H1 (cell line): ENCODE data around the gene RNASE7. TPM values are rescaled to one million over a fixed set of nuclear protein-coding genes. Genes with fewer than 3 reads are reported as not detected.

Experiments
- CTCF ChIA-PET: fragments of 300-600 bp; sonication (Branson Sonifier 250); formaldehyde crosslinking; loops from one replicate; lab custom pipeline; 2021; ENCODE audit not compliant: partially characterized antibody; lab: Charles Lee
- POLR2A ChIA-PET: fragments of 300-600 bp; sonication (Branson Sonifier 250); formaldehyde crosslinking; loops from one replicate; lab custom pipeline; 2021; ENCODE audit warnings: inconsistent platforms; ENCODE audit not compliant: partially characterized antibody; lab: Charles Lee
- DNase-seq, 2 experiments: peaks; one replicate each; pipeline versions ENCODE4 v3.0.0 to v3.0.0-alpha.2; 2010 to 2022; ENCODE audit warnings: low spot score in 2 of 2, low read depth in 1 of 2, mixed read lengths in 1 of 2
- FAIRE-seq: peaks from 2 replicates; lab custom pipeline; 2011; peaks lifted over from hg19 to GRCh38; lab: Jason Lieb, UNC
- H2AFZ ChIP-seq: 2 replicates; pipeline ENCODE4 v1.8.1; 2012; ENCODE audit warnings: low read length, inconsistent platforms
- H2AK5ac ChIP-seq: 2 replicates; pipeline ENCODE4 v1.6.1; 2013; ENCODE audit warnings: low read depth, low read length
- H2BK120ac ChIP-seq: replicated peaks from 2 replicates; pipeline ENCODE3; 2013; ENCODE audit warnings: low read depth, low read length, inconsistent platforms
- H2BK12ac ChIP-seq: 2 replicates; pipeline ENCODE4 v1.6.1; 2013; ENCODE audit warnings: low read depth, low read length
- H2BK15ac ChIP-seq: 2 replicates; pipeline ENCODE4 v1.6.1; 2013; ENCODE audit warnings: low read length
- H2BK20ac ChIP-seq: 2 replicates; pipeline ENCODE4 v1.6.1; 2013; ENCODE audit warnings: low read length
- H2BK5ac ChIP-seq: 2 replicates; pipeline ENCODE4 v1.6.1; 2013; ENCODE audit warnings: low read depth, low read length
- H3K14ac ChIP-seq: 2 replicates; pipeline ENCODE4 v1.6.1; 2013; ENCODE audit warnings: inconsistent platforms; ENCODE audit not compliant: insufficient read length
- H3K18ac ChIP-seq: 2 replicates; pipeline ENCODE4 v1.6.1; 2013; ENCODE audit warnings: low read length; ENCODE audit errors: extremely low read depth
- H3K23ac ChIP-seq: 2 replicates; pipeline ENCODE4 v1.6.1; 2013; ENCODE audit warnings: inconsistent platforms; ENCODE audit not compliant: insufficient read length
- H3K23me2 ChIP-seq: 2 replicates; pipeline ENCODE4 v1.6.1; 2013; ENCODE audit warnings: low read depth, low read length
- H3K27ac ChIP-seq: 2 replicates; pipeline ENCODE4 v1.6.1; 2011; ENCODE audit warnings: low read depth, low read length, inconsistent platforms
- H3K27me3 ChIP-seq, 4 experiments: replicated peaks in 1 of 4; 1 replicate in 1 of 4; 2 replicates in 3 of 4; pipeline versions ENCODE4 v1.6.1 to v1.8.1; 2011 to 2013; ENCODE audit warnings: low read length in 3 of 4, mild to moderate bottlenecking in 3 of 4, inconsistent platforms in 2 of 4, mixed read lengths in 2 of 4, moderate library complexity in 1 of 4; ENCODE audit not compliant: control insufficient read depth in 3 of 4, insufficient read depth in 3 of 4; ENCODE audit errors: extremely low read depth in 1 of 4
- H3K36me3 ChIP-seq, 4 experiments: 2 replicates each; pipeline versions ENCODE4 v1.6.1 to v1.8.1; 2011 to 2013; ENCODE audit warnings: mild to moderate bottlenecking in 4 of 4, low read length in 3 of 4, moderate library complexity in 2 of 4, control low read depth in 1 of 4, inconsistent platforms in 1 of 4; ENCODE audit not compliant: insufficient read depth in 4 of 4, control insufficient read depth in 2 of 4
- H3K4ac ChIP-seq: replicated peaks from 2 replicates; pipeline ENCODE3; 2013; ENCODE audit warnings: low read length, low read depth, mixed read lengths, inconsistent platforms; ENCODE audit not compliant: insufficient read length
- H3K4me1 ChIP-seq, 4 experiments: replicated peaks in 1 of 4; 1 replicate in 1 of 4; 2 replicates in 3 of 4; pipeline versions ENCODE4 v1.6.1 to v1.8.1; 2011 to 2013; ENCODE audit warnings: low read length in 3 of 4, inconsistent platforms in 2 of 4, mixed read lengths in 1 of 4; ENCODE audit not compliant: insufficient read depth in 4 of 4, control insufficient read depth in 3 of 4
- H3K4me2 ChIP-seq, 2 experiments: 2 replicates each; pipeline versions ENCODE4 v1.6.1 to v1.8.1; 2011 to 2013; ENCODE audit warnings: low read depth in 2 of 2, low read length in 2 of 2, control low read depth in 1 of 2, inconsistent platforms in 1 of 2, mild to moderate bottlenecking in 1 of 2; ENCODE audit not compliant: insufficient read depth in 1 of 2
- H3K4me3 ChIP-seq, 4 experiments: fragments of 200-600, 300-600 bp in 1 of 4; sonication (generic), shearing (Covaris generic), sonication (Bioruptor Twin) in 1 of 4; 2 replicates each; pipeline versions ENCODE4 v1.5.1 to v1.8.1; 2011 to 2016; ENCODE audit warnings: low read length in 4 of 4, low read depth in 3 of 4, control low read depth in 2 of 4, inconsistent platforms in 2 of 4, mild to moderate bottlenecking in 2 of 4, mixed read lengths in 1 of 4, moderate library complexity in 1 of 4; ENCODE audit not compliant: insufficient read depth in 2 of 4; ENCODE audit errors: extremely low read depth in 1 of 4
- H3K56ac ChIP-seq: replicated peaks from 2 replicates; pipeline ENCODE3; 2013; ENCODE audit warnings: low read depth, mild to moderate bottlenecking, mixed read lengths, low read length, inconsistent platforms; ENCODE audit not compliant: insufficient read length
- H3K79me1 ChIP-seq: 2 replicates; pipeline ENCODE4 v1.6.1; 2013; ENCODE audit warnings: low read depth, low read length, control low read depth
- H3K79me2 ChIP-seq, 2 experiments: 2 replicates each; pipeline versions ENCODE4 v1.6.1 to v1.8.1; 2012 to 2013; ENCODE audit warnings: low read length in 2 of 2, mild to moderate bottlenecking in 2 of 2, inconsistent platforms in 1 of 2; ENCODE audit not compliant: insufficient read depth in 2 of 2, control insufficient read depth in 1 of 2
- H3K9ac ChIP-seq, 4 experiments: replicated peaks in 1 of 4; 1 replicate in 1 of 4; 2 replicates in 3 of 4; pipeline versions ENCODE4 v1.6.1 to v1.8.1; 2011 to 2013; ENCODE audit warnings: low read depth in 3 of 4, low read length in 3 of 4, control low read depth in 2 of 4, mild to moderate bottlenecking in 2 of 4, moderate library complexity in 2 of 4, inconsistent platforms in 1 of 4; ENCODE audit errors: extremely low read depth in 1 of 4
- H3K9me3 ChIP-seq, 2 experiments: 2 replicates each; pipeline versions ENCODE4 v1.6.1 to v1.8.1; 2012 to 2013; ENCODE audit warnings: mild to moderate bottlenecking in 2 of 2, moderate library complexity in 2 of 2, control low read depth in 1 of 2, inconsistent platforms in 1 of 2, low read depth in 1 of 2, low read length in 1 of 2, mixed read lengths in 1 of 2; ENCODE audit not compliant: insufficient read depth in 2 of 2
- H4K20me1 ChIP-seq, 2 experiments: replicated peaks in 1 of 2; 2 replicates each; pipeline versions ENCODE3 to v1.8.1; 2011 to 2013; ENCODE audit warnings: inconsistent platforms in 2 of 2, low read length in 2 of 2, mild to moderate bottlenecking in 1 of 2; ENCODE audit not compliant: insufficient read depth in 2 of 2, control insufficient read depth in 1 of 2
- H4K5ac ChIP-seq: 2 replicates; pipeline ENCODE4 v1.6.1; 2013; ENCODE audit warnings: low read length, low read depth, mixed read lengths, inconsistent platforms; ENCODE audit not compliant: insufficient read length
- H4K8ac ChIP-seq: 2 replicates; pipeline ENCODE4 v1.8.0; 2013; ENCODE audit warnings: mild to moderate bottlenecking, moderate library complexity, low read length, inconsistent platforms; ENCODE audit not compliant: insufficient read depth; ENCODE audit errors: extremely low read depth
- H4K91ac ChIP-seq: replicated peaks from 2 replicates; pipeline ENCODE3; 2013; ENCODE audit warnings: low read length, mixed read lengths, inconsistent platforms; ENCODE audit not compliant: insufficient read length
- ATF3 ChIP-seq: IDR thresholded peaks from 2 replicates; pipeline ENCODE4 v1.6.1; 2011; ENCODE audit warnings: low read depth, mild to moderate bottlenecking, low read length; ENCODE audit not compliant: insufficient read depth
- BCL11A ChIP-seq, 2 experiments: IDR thresholded peaks; one replicate each; pipeline ENCODE4 v1.6.1; 2011; ENCODE audit warnings: low read depth in 2 of 2, low read length in 2 of 2, mild to moderate bottlenecking in 2 of 2
- CEBPB ChIP-seq: IDR thresholded peaks from 2 replicates; pipeline ENCODE4 v1.6.1; 2012; ENCODE audit warnings: low read depth, low read length
- CREB1 ChIP-seq: IDR thresholded peaks from 2 replicates; pipeline ENCODE4 v1.6.1; 2012; ENCODE audit warnings: inconsistent platforms
- CTBP2 ChIP-seq: IDR thresholded peaks from 2 replicates; pipeline ENCODE4 v1.7.0; 2011; ENCODE audit warnings: borderline replicate concordance, mild to moderate bottlenecking, moderate library complexity, mixed read lengths, low read length; ENCODE audit not compliant: insufficient read depth, insufficient read length
- CTCF ChIP-seq, 3 experiments: IDR thresholded peaks; 1 replicate in 2 of 3; 2 replicates in 1 of 3; pipeline versions ENCODE4 v1.5.1 to v1.6.1; 2011; ENCODE audit warnings: low read length in 3 of 3, mild to moderate bottlenecking in 3 of 3, inconsistent platforms in 2 of 3, low read depth in 1 of 3, moderate library complexity in 1 of 3; ENCODE audit not compliant: insufficient read depth in 1 of 3; ENCODE audit errors: control extremely low read depth in 1 of 3
- KDM5A ChIP-seq: fragments of 200-600 bp; IDR thresholded peaks from 2 replicates; pipeline ENCODE4 v1.7.1; 2012; ENCODE audit warnings: mild to moderate bottlenecking, low read length, inconsistent platforms, mixed read lengths
- MAX ChIP-seq: IDR thresholded peaks from 2 replicates; pipeline ENCODE4 v1.6.1; 2012; ENCODE audit warnings: inconsistent platforms
- RFX5 ChIP-seq: IDR thresholded peaks from 2 replicates; pipeline ENCODE4 v1.6.1; 2011; ENCODE audit warnings: low read depth, low read length, improper control_type of control experiment, borderline replicate concordance
- SRF ChIP-seq: IDR thresholded peaks from 2 replicates; pipeline ENCODE4 v1.6.1; 2011; ENCODE audit warnings: mild to moderate bottlenecking, low read depth, low read length, moderate library complexity
- WGBS, 2 experiments: shearing (Covaris generic) in 1 of 2; methylation state at CpG; one replicate each; pipeline versions ENCODE4 v1.1.6 to v1.1.7; 2013 to 2015; ENCODE audit warnings: low lambda C conversion rate in 2 of 2, mixed read lengths in 2 of 2, inconsistent platforms in 1 of 2, low coverage in 1 of 2, missing lambda C conversion rate in 1 of 2; ENCODE audit not compliant: insufficient replicate concordance in 2 of 2, insufficient coverage in 1 of 2, insufficient read length in 1 of 2; ENCODE audit errors: extremely low coverage in 1 of 2, missing lambda C conversion rate in 1 of 2; 5-methylcytosine and 5-hydroxymethylcytosine counted together
- polyA plus RNA-seq, 7 experiments: library from polyadenylated mRNA; depleted of rRNA in 3 of 7; stranded (reverse) in 5 of 7; unstranded in 2 of 7; fragments of >200 nt in 5 of 7; fragments of 200-250 nt in 2 of 7; gene quantifications; 1 replicate in 5 of 7; 2 replicates in 1 of 7; 4 replicates in 1 of 7; pipeline versions ENCODE4 v1.2.1 to v1.2.3, GENCODE V29; 2011 to 2013; ENCODE audit warnings: missing spikeins in 2 of 7, mixed read lengths in 2 of 7
- total RNA-seq: library from RNA; stranded (reverse); fragmentation: NEBNext Ultra II Directional; extraction: Animal tissue kit (Norgen Biotek cat#: 25700); gene quantifications from 2 replicates; pipeline ENCODE4 v1.2.1, GENCODE V29; 2021

RNASE7 gene
- total and polyA plus RNA-seq, 2 of the 8 experiments (the other 6 are each of a cell fraction or from before 2014, with no cell fraction given), result not detected

- H4K91ac ChIP-seq, result no peak overlapping the region
- H2BK20ac ChIP-seq, result no peak overlapping the region
- no peak overlapping the region for H3K56ac ChIP-seq
- H4K20me1 ChIP-seq, result no peaks in the 10 kb centered on the region
- H3K23ac ChIP-seq, result no peak overlapping the region
- no peak overlapping the region for H3K14ac ChIP-seq
- H3K18ac ChIP-seq, result no peak overlapping the region
- H3K27ac ChIP-seq, result no peak overlapping the region
- ChIA-PET POLR2A (interaction anchor here (0.8 to 1.5 kb wide), 5 partner anchors 15 to 69 kb away, joined by 3 to 5 read pairs (median 3); no protein-coding TSS in a partner anchor), CTCF (interaction anchor here (0.6 to 16.1 kb wide), 11 partner anchors 13 to 200 kb away, joined by 3 to 371 read pairs (median 6); partner anchors contain the start of genes ARHGEF40 and RNASE7)
- H3K79me1 ChIP-seq, result no peaks in the 10 kb centered on the region
- H3K4ac ChIP-seq, result no peak overlapping the region
- H3K36me3 ChIP-seq, result peaks cover 0 to 5% (median under 1%) of the 10 kb centered on the region in 4 experiments; a peak in 3 of 8 replicates
- H2BK120ac ChIP-seq, result no peak overlapping the region
- WGBS, 2 experiments, result 80% methylated on average over 1 of the region's 1 CpG; no CpG with 5 or more reads in 1 of the 2 experiments
- no peak overlapping the region for H2AFZ ChIP-seq
- H2BK15ac ChIP-seq, result no peak overlapping the region
- peaks cover 2 to 17% (median 17%) of the 10 kb centered on the region in 4 experiments; a peak in 6 of 7 replicates for H3K27me3 ChIP-seq
- H2BK12ac ChIP-seq, result no peak overlapping the region
- peaks cover 6% of the 10 kb centered on the region; the same call in 1 of the 2 replicates for H3K23me2 ChIP-seq
- H3K9me3 ChIP-seq, result no peaks in the 10 kb centered on the region
- H4K8ac ChIP-seq, result no peak overlapping the region
- H3K4me3 ChIP-seq, result no peak overlapping the region
- H3K79me2 ChIP-seq, result no peaks in the 10 kb centered on the region
- H2AK5ac ChIP-seq, result no peak overlapping the region
- H3K4me1 ChIP-seq, result peaks cover 6 to 16% (median 10%) of the 10 kb centered on the region in 4 experiments
- H2BK5ac ChIP-seq, result no peak overlapping the region
- H4K5ac ChIP-seq, result no peak overlapping the region
- FAIRE-seq (no peak), DNase-seq (no peak)
- no peak overlapping the region for H3K9ac ChIP-seq
- H3K4me2 ChIP-seq, result no peak overlapping the region
- no peak for TF ChIP-seq ATF3
- TF ChIP-seq CREB1, result no peak
- no peak for TF ChIP-seq CEBPB
- TF ChIP-seq MAX, result no peak
- TF ChIP-seq SRF, result no peak
- TF ChIP-seq RFX5, result no peak
- no peak for TF ChIP-seq CTCF (IDR thresholded peaks at IDR 0.05; ENCODE audit: control extremely low read depth in 1 of 3, insufficient read depth in 1 of 3, low read depth in 1 of 3, low read length in 3 of 3)
- no peak for TF ChIP-seq BCL11A (IDR thresholded peaks at IDR 0.05; ENCODE audit: low read depth in 2 of 2, low read length in 2 of 2)
- no peak for TF ChIP-seq KDM5A
- TF ChIP-seq CTBP2, result no peak
Measured at GRCh38 chr14:21019366-21019765, 22.8 kb upstream of the RNASE7 start.
